TTC549 (cell line): ENCODE measurements around the gene ITGA6.

ENCODE experiments used
- FAIRE-seq: peaks from 2 replicates; lab custom pipeline; 2012; peaks lifted over from hg19 to GRCh38; lab: Jason Lieb, UNC

ITGA6 gene

GRCh38 chr2:172440795-172441194 is 13.4 kb downstream of the ITGA6 start:
- FAIRE-seq: no peak

- no peak for FAIRE-seq
These were observed 14.9 kb downstream of the ITGA6 start for GRCh38 chr2:172442072-172442895.

GRCh38 chr2:172445851-172446250 is 18.5 kb downstream of the ITGA6 start:
- no peak for FAIRE-seq

- FAIRE-seq: no peak
These were observed 19.2 kb downstream of the ITGA6 start for GRCh38 chr2:172446474-172447063.

GRCh38 chr2:172447811-172448493 is 20.6 kb downstream of the ITGA6 start:
- FAIRE-seq: no peak

GRCh38 chr2:172448544-172449267 is 21.3 kb downstream of the ITGA6 start:
- no peak for FAIRE-seq

GRCh38 chr2:172449911-172450550 is 22.6 kb downstream of the ITGA6 start:
- no peak for FAIRE-seq

- no peak for FAIRE-seq
These were observed 24.5 kb downstream of the ITGA6 start for GRCh38 chr2:172451923-172452322.

GRCh38 chr2:172452845-172453244 is 25.5 kb downstream of the ITGA6 start:
- FAIRE-seq: no peak

- no peak for FAIRE-seq
These were observed 27.2 kb downstream of the ITGA6 start for GRCh38 chr2:172454404-172455120.

GRCh38 chr2:172455121-172455515 is 27.7 kb downstream of the ITGA6 start:
- FAIRE-seq: no peak

- no peak for FAIRE-seq
These were observed 28.6 kb downstream of the ITGA6 start for GRCh38 chr2:172456002-172456401.

GRCh38 chr2:172457536-172457935 is 30.1 kb downstream of the ITGA6 start:
- FAIRE-seq: no peak

GRCh38 chr2:172458561-172459124 is 31.3 kb downstream of the ITGA6 start:
- no peak for FAIRE-seq

- FAIRE-seq: no peak
These were observed 33.4 kb downstream of the ITGA6 start for GRCh38 chr2:172460780-172461201.

- FAIRE-seq: no peak
These were observed 34.4 kb downstream of the ITGA6 start for GRCh38 chr2:172461591-172462372.

GRCh38 chr2:172462373-172462848 is 35.0 kb downstream of the ITGA6 start:
- FAIRE-seq: no peak

- FAIRE-seq: no peak
These were observed 35.5 kb downstream of the ITGA6 start for GRCh38 chr2:172462849-172463381.

- FAIRE-seq: no peak
These were observed 37.2 kb downstream of the ITGA6 start for GRCh38 chr2:172464400-172465129.
